Endothelial cell of umbilical vein (primary cell): Measurements from ENCODE around the gene GPX5. TPM values are rescaled to one million over a fixed set of nuclear protein-coding genes. Genes with fewer than 3 reads are reported as not detected.

ENCODE experiments used
- BruUV-seq: library from RNA; stranded (reverse); fragments of 400-500 nt; replicated peaks from 2 replicates; lab custom pipeline; 2021; lab: Mats Ljungman, UMichigan
- CTCF ChIA-PET: fragments of 300-600, 350-600 bp; sonication (Branson Sonifier 250); formaldehyde crosslinking; loops from one replicate; lab custom pipeline; 2021; ENCODE audit warnings: antibody characterized with exemption, inconsistent platforms; lab: Charles Lee
- POLR2A ChIA-PET: fragments of 300-600, 350-600 bp; sonication (Branson Sonifier 250); formaldehyde crosslinking; loops from one replicate; lab custom pipeline; 2021; ENCODE audit warnings: antibody characterized with exemption, inconsistent platforms; lab: Charles Lee
- DNase-seq: peaks from one replicate; pipeline ENCODE4 v3.0.0-alpha.2; 2011; ENCODE audit warnings: low read depth, low spot score
- FAIRE-seq: peaks from 2 replicates; lab custom pipeline; 2011; peaks lifted over from hg19 to GRCh38; lab: Jason Lieb, UNC
- H2AFZ ChIP-seq: 2 replicates; pipeline ENCODE4 v1.6.0; 2012; ENCODE audit warnings: low read depth, low read length, control low read depth, inconsistent platforms
- H3K27ac ChIP-seq: 2 replicates; pipeline ENCODE4 v1.5.1; 2011; ENCODE audit warnings: low read depth, mild to moderate bottlenecking, control low read depth, low read length, moderate library complexity; ENCODE audit not compliant: insufficient read depth
- H3K27me3 ChIP-seq, 2 experiments: 2 replicates each; pipeline versions ENCODE4 v1.6.0 to v1.6.1; 2011; ENCODE audit warnings: low read length in 2 of 2, mixed read lengths in 1 of 2; ENCODE audit not compliant: control insufficient read depth in 2 of 2, insufficient read depth in 2 of 2
- H3K36me3 ChIP-seq, 2 experiments: 2 replicates in 1 of 2; 3 replicates in 1 of 2; pipeline ENCODE4 v1.5.1; 2011; ENCODE audit warnings: low read length in 2 of 2, mild to moderate bottlenecking in 1 of 2, moderate library complexity in 1 of 2; ENCODE audit not compliant: control insufficient read depth in 2 of 2, insufficient read depth in 2 of 2; ENCODE audit errors: extremely low read depth in 1 of 2
- H3K4me1 ChIP-seq: 3 replicates; pipeline ENCODE4 v1.5.1; 2011; ENCODE audit warnings: mild to moderate bottlenecking, low read length; ENCODE audit not compliant: control insufficient read depth, insufficient read depth; ENCODE audit errors: extremely low read depth
- H3K4me2 ChIP-seq: 2 replicates; pipeline ENCODE4 v1.6.1; 2011; ENCODE audit warnings: low read length, control low read depth, mixed read lengths; ENCODE audit not compliant: insufficient read depth
- H3K4me3 ChIP-seq, 3 experiments: fragments of 200-600 bp in 1 of 3; sonication (generic), shearing (Covaris generic) in 1 of 3; replicated peaks in 1 of 3; 2 replicates each; pipeline ENCODE4 v1.5.1; 2011 to 2016; ENCODE audit warnings: control low read depth in 3 of 3, low read length in 3 of 3, mild to moderate bottlenecking in 2 of 3, inconsistent platforms in 1 of 3, low read depth in 1 of 3, moderate library complexity in 1 of 3; ENCODE audit not compliant: insufficient read depth in 1 of 3
- H3K79me2 ChIP-seq: 2 replicates; pipeline ENCODE4 v1.6.0; 2012; ENCODE audit warnings: low read length, inconsistent platforms; ENCODE audit not compliant: control insufficient read depth, insufficient read depth
- H3K9ac ChIP-seq: replicated peaks from 2 replicates; pipeline ENCODE3; 2011; ENCODE audit warnings: low read length, control low read depth; ENCODE audit not compliant: insufficient read depth; ENCODE audit errors: extremely low read depth
- H3K9me1 ChIP-seq: replicated peaks from 3 replicates; pipeline ENCODE4 v1.6.0; 2011; ENCODE audit warnings: mild to moderate bottlenecking, low read length; ENCODE audit not compliant: control insufficient read depth, insufficient read depth; ENCODE audit errors: extremely low read depth
- H3K9me3 ChIP-seq: replicated peaks from 2 replicates; pipeline ENCODE4 v1.5.1; 2012; ENCODE audit warnings: low read length, inconsistent platforms; ENCODE audit not compliant: control insufficient read depth, insufficient read depth
- H4K20me1 ChIP-seq: replicated peaks from 2 replicates; pipeline ENCODE3; 2011; ENCODE audit warnings: mild to moderate bottlenecking, low read length; ENCODE audit not compliant: control insufficient read depth, insufficient read depth; ENCODE audit errors: extremely low read depth
- CTCF ChIP-seq, 2 donors: IDR thresholded peaks; 1 replicate in 1 of 2; 2 replicates in 1 of 2; pipeline ENCODE4 v1.5.1; 2011; ENCODE audit warnings: low read length in 2 of 2, mild to moderate bottlenecking in 2 of 2, moderate library complexity in 2 of 2, control low read depth in 1 of 2, inconsistent platforms in 1 of 2, low read depth in 1 of 2; ENCODE audit not compliant: insufficient read depth in 1 of 2; ENCODE audit errors: extremely low read depth in 1 of 2
- EZH2 ChIP-seq: IDR thresholded peaks from 2 replicates; pipeline ENCODE4 v1.6.1; 2012; ENCODE audit warnings: borderline replicate concordance, low read depth, mild to moderate bottlenecking, moderate library complexity, low read length, inconsistent platforms; ENCODE audit not compliant: severe bottlenecking
- FOS ChIP-seq: IDR thresholded peaks from 2 replicates; pipeline ENCODE4 v1.6.1; 2011; ENCODE audit warnings: mild to moderate bottlenecking, low read length, moderate library complexity, borderline replicate concordance; ENCODE audit not compliant: insufficient read depth
- GATA2 ChIP-seq: IDR thresholded peaks from 2 replicates; pipeline ENCODE4 v1.7.0; 2011; ENCODE audit warnings: low read depth, mild to moderate bottlenecking, moderate library complexity, mixed read lengths, low read length; ENCODE audit not compliant: insufficient read length, insufficient read depth
- JUN ChIP-seq: IDR thresholded peaks from 2 replicates; pipeline ENCODE4 v1.6.1; 2011; ENCODE audit warnings: borderline replicate concordance, low read depth; ENCODE audit not compliant: insufficient read length, insufficient read depth
- MAX ChIP-seq: IDR thresholded peaks from 2 replicates; pipeline ENCODE4 v1.6.1; 2011; ENCODE audit not compliant: insufficient read depth, insufficient read length
- MYC ChIP-seq: IDR thresholded peaks from one replicate; pipeline ENCODE4 v1.6.1; 2011; ENCODE audit warnings: mild to moderate bottlenecking, low read depth, low read length
- POLR2A ChIP-seq: IDR thresholded peaks from 2 replicates; pipeline ENCODE4 v1.6.1; 2012; ENCODE audit warnings: low read depth, mild to moderate bottlenecking, control low read depth, low read length
- POLR2AphosphoS5 ChIP-seq: IDR thresholded peaks from 2 replicates; pipeline ENCODE4 v1.6.1; 2012; ENCODE audit warnings: low read depth, mild to moderate bottlenecking, control low read depth, low read length, moderate library complexity; ENCODE audit not compliant: insufficient read depth
- dilution Hi-C: fragments of 300-500 bp; cut with MboI; formaldehyde crosslinking; loops from one replicate; pipeline ENCODE4 v1.15.0; 2019; ENCODE audit warnings: low sequenced_read_pairs; ENCODE audit not compliant: extremely low pct_ligation_motif_present
- intact Hi-C: fragments of 100-400 bp; cut with micrococcal nuclease; formaldehyde crosslinking; loops from one replicate; pipeline ENCODE4 v1.10.0; 2022
- polyA plus RNA-seq, 4 experiments: library from polyadenylated mRNA; depleted of rRNA in 3 of 4; stranded (reverse) in 3 of 4; unstranded in 1 of 4; fragments of >200 nt; gene quantifications; 2 replicates each; pipeline versions ENCODE4 v1.2.1 to v1.2.3, GENCODE V29; 2011 to 2012; ENCODE audit warnings: missing spikeins in 1 of 4
- total RNA-seq: library from RNA; stranded (reverse); gene quantifications from 2 replicates; pipeline ENCODE4 v1.2.3, GENCODE V29; 2021

The GPX5 gene
- total and polyA plus RNA-seq, 2 donors (not counting 3 experiments of a cell fraction or from before 2014, with no cell fraction given) = not detected

- intact Hi-C loops = no loop called here
- Histone ChIP-seq H3K27me3 (peaks cover 0 to 3% of the 10 kb centered on the region in 2 experiments), H3K9me3 (no peaks in the 10 kb centered on the region), H3K4me1 (no peaks in the 10 kb centered on the region), H3K9me1 (no peaks in the 10 kb centered on the region), H3K9ac (no peak overlapping the region), H4K20me1 (no peaks in the 10 kb centered on the region), H3K36me3 (no peaks in the 10 kb centered on the region), H3K4me3 (no peak overlapping the region), H3K79me2 (no peaks in the 10 kb centered on the region), H3K27ac (no peak overlapping the region), H2AFZ (no peak overlapping the region), H3K4me2 (no peak overlapping the region)
- ChIA-PET CTCF (no interaction called here), POLR2A (no interaction called here)
- TF ChIP-seq FOS (no peak), CTCF (IDR thresholded peaks at IDR 0.05; ENCODE audit: extremely low read depth in 1 of 2, insufficient read depth in 1 of 2, low read depth in 1 of 2, low read length in 2 of 2) (no peak)
- DNase-seq = no peak
- dilution Hi-C loops = no loop called here
- FAIRE-seq = no peak
- BruUV-seq = no TSS peak
Measured at GRCh38 chr6:28568515-28569108, 42.9 kb downstream of the GPX5 start.

- POLR2A ChIA-PET = no interaction called here
- no TSS peak for BruUV-seq
- DNase-seq (no peak), FAIRE-seq (no peak)
- H2AFZ ChIP-seq = no peak overlapping the region
- intact Hi-C loops = no loop called here
- H3K79me2 ChIP-seq = no peaks in the 10 kb centered on the region
- H3K9me3 ChIP-seq = no peaks in the 10 kb centered on the region
- no peak overlapping the region for H3K4me3 ChIP-seq
- no peaks in the 10 kb centered on the region for H4K20me1 ChIP-seq
- no peak overlapping the region for H3K27ac ChIP-seq
- no peak for TF ChIP-seq CTCF (IDR thresholded peaks at IDR 0.05; ENCODE audit: extremely low read depth in 1 of 2, insufficient read depth in 1 of 2, low read depth in 1 of 2, low read length in 2 of 2)
- no peak for TF ChIP-seq FOS
- no peak for TF ChIP-seq POLR2AphosphoS5
- no peak for TF ChIP-seq JUN
- TF ChIP-seq MYC = no peak
- TF ChIP-seq POLR2A = no peak
- no peak for TF ChIP-seq MAX
- no peak for TF ChIP-seq EZH2
- TF ChIP-seq GATA2 = no peak
- no peaks in the 10 kb centered on the region for H3K9me1 ChIP-seq
- H3K36me3 ChIP-seq = no peaks in the 10 kb centered on the region
- no peak overlapping the region for H3K9ac ChIP-seq
- CTCF ChIA-PET = no interaction called here
- no peaks in the 10 kb centered on the region for H3K4me1 ChIP-seq
- dilution Hi-C loops = no loop called here
- no peak overlapping the region for H3K4me2 ChIP-seq
- peaks cover 0 to 3% of the 10 kb centered on the region in 2 experiments for H3K27me3 ChIP-seq
Measured at GRCh38 chr6:28569748-28570147, 44.1 kb downstream of the GPX5 start.
